GM12878 (cell line): Measurements from ENCODE around the gene SLFN14. TPM values are rescaled to one million over a fixed set of nuclear protein-coding genes. Genes with fewer than 3 reads are reported as not detected.

Experiments used
- ATF2 ChIP-seq: IDR thresholded peaks from 2 replicates; pipeline ENCODE4 v1.6.1; 2012; ENCODE audit warnings: low read length, inconsistent platforms
- ATF7 ChIP-seq: fragments of 450-650 bp; IDR thresholded peaks from 2 replicates; pipeline ENCODE4 v1.6.1; 2016; ENCODE audit warnings: low read depth, mild to moderate bottlenecking
- BCL3 ChIP-seq: IDR thresholded peaks from 2 replicates; pipeline ENCODE4 v1.6.1; 2011; ENCODE audit warnings: borderline replicate concordance, low read depth, mild to moderate bottlenecking, moderate library complexity, low read length; ENCODE audit not compliant: insufficient read depth, poor library complexity, severe bottlenecking
- CEBPZ ChIP-seq: fragments of 150-350 bp; IDR thresholded peaks from 2 replicates; pipeline ENCODE4 v1.6.1; 2016; ENCODE audit warnings: low read depth, low read length
- CHD2 ChIP-seq: IDR thresholded peaks from 2 replicates; pipeline ENCODE4 v1.6.1; 2011; ENCODE audit warnings: low read depth, low read length, improper control_type of control experiment, borderline replicate concordance
- CREB1 ChIP-seq: IDR thresholded peaks from 2 replicates; pipeline ENCODE4 v1.6.1; 2012; ENCODE audit warnings: low read depth, mild to moderate bottlenecking, inconsistent platforms
- EZH2 ChIP-seq: IDR thresholded peaks from 2 replicates; pipeline ENCODE4 v1.6.1; 2012; ENCODE audit warnings: low read depth, mild to moderate bottlenecking, control low read depth, inconsistent platforms, low read length, borderline replicate concordance; ENCODE audit not compliant: control insufficient read depth
- HCFC1 ChIP-seq: fragments of 150-350 bp; IDR thresholded peaks from 2 replicates; pipeline ENCODE4 v1.6.1; 2014; ENCODE audit warnings: low read length
- HDAC2 ChIP-seq: fragments of 200-600 bp; sonication (generic); IDR thresholded peaks from 2 replicates; pipeline ENCODE4 v1.6.1; 2017
- JUNB ChIP-seq: IDR thresholded peaks from 2 replicates; pipeline ENCODE4 v1.6.1; 2016; ENCODE audit warnings: antibody characterized with exemption, mild to moderate bottlenecking
- KLF5 ChIP-seq: fragments of 450-650 bp; IDR thresholded peaks from 2 replicates; pipeline ENCODE4 v1.6.1; 2014; ENCODE audit warnings: mild to moderate bottlenecking; ENCODE audit not compliant: partially characterized antibody
- NBN ChIP-seq: fragments of 450-650 bp; IDR thresholded peaks from 2 replicates; pipeline ENCODE4 v1.6.1; 2016
- NKRF ChIP-seq: fragments of 450-650 bp; conservative IDR thresholded peaks from 2 replicates; pipeline ENCODE4 v1.6.1; 2017; ENCODE audit warnings: mild to moderate bottlenecking, moderate library complexity
- NR2C2 ChIP-seq: IDR thresholded peaks from 2 replicates; pipeline ENCODE4 v1.6.1; 2011; ENCODE audit warnings: borderline replicate concordance, low read depth; ENCODE audit not compliant: control insufficient read depth, insufficient read length
- POLR2AphosphoS5 ChIP-seq: IDR thresholded peaks from 2 replicates; pipeline ENCODE4 v1.6.1; 2011; ENCODE audit warnings: mild to moderate bottlenecking, low read length, inconsistent platforms
- STAT3 ChIP-seq: IDR thresholded peaks from 2 replicates; pipeline ENCODE4 v1.6.1; 2011; ENCODE audit warnings: low read depth, low read length, improper control_type of control experiment
- SUZ12 ChIP-seq: fragments of 200-600 bp; sonication (generic); IDR thresholded peaks from one replicate; pipeline ENCODE4 v1.6.1; 2018; ENCODE audit warnings: antibody characterized with exemption, mild to moderate bottlenecking; ENCODE audit not compliant: unreplicated experiment
- TAF1 ChIP-seq: IDR thresholded peaks from 2 replicates; pipeline ENCODE4 v1.6.1; 2011; ENCODE audit warnings: mild to moderate bottlenecking, low read depth, low read length, borderline replicate concordance
- USF1 ChIP-seq: IDR thresholded peaks from 2 replicates; pipeline ENCODE4 v1.6.1; 2011; ENCODE audit warnings: borderline replicate concordance, low read depth, mild to moderate bottlenecking, moderate library complexity, mixed read lengths, low read length; ENCODE audit not compliant: insufficient read depth; ENCODE audit errors: extremely low read length
- ZNF274 ChIP-seq: IDR thresholded peaks from one replicate; pipeline ENCODE4 v1.8.0; 2011; ENCODE audit not compliant: insufficient read length, insufficient read depth
- ZNF384 ChIP-seq: IDR thresholded peaks from 2 replicates; pipeline ENCODE4 v1.6.1; 2012; ENCODE audit warnings: low read depth, mild to moderate bottlenecking, low read length, improper control_type of control experiment, borderline replicate concordance
- ZSCAN29 ChIP-seq: fragments of 450-650 bp; IDR thresholded peaks from 2 replicates; pipeline ENCODE4 v1.6.1; 2017; ENCODE audit warnings: mild to moderate bottlenecking, moderate library complexity
- polyA plus RNA-seq, 11 experiments: library from polyadenylated mRNA; depleted of rRNA in 4 of 11; unstranded in 6 of 11; stranded (reverse) in 5 of 11; fragments of >200 nt; fragmentation: Nextera tagmentation in 4 of 11; fragmentation: Illumina TruSeq in 1 of 11; extraction: Ambion mirVana in 4 of 11; extraction: Trizol in 1 of 11; gene quantifications; 1 replicate in 1 of 11; 2 replicates in 10 of 11; pipeline versions ENCODE4 v1.2.1 to v1.2.3, GENCODE V29; 2011 to 2016; ENCODE audit warnings: inconsistent platforms in 2 of 11, missing spikeins in 2 of 11, low read depth in 1 of 11
- total RNA-seq, 4 experiments: library from RNA; depleted of rRNA in 3 of 4; stranded (reverse); fragments of >200 nt in 3 of 4; fragmentation: Illumina TruSeq in 1 of 4; extraction: Trizol in 1 of 4; gene quantifications; 2 replicates each; pipeline versions ENCODE4 v1.2.1 to v1.2.3, GENCODE V29; 2013 to 2021

Gene SLFN14
- total and polyA plus RNA-seq, 10 of the 15 experiments (the other 5 are each of a cell fraction or from before 2014, with no cell fraction given), result 0.06 to 0.11 (median 0.06) TPM; not detected in 7

- TF ChIP-seq ATF2 (no peak), NR2C2 (no peak), BCL3 (no peak), ZNF274 (no peak), TAF1 (peak; percentile 83; the same call in 1 of the 2 replicates), JUNB (no peak), USF1 (no peak), ZSCAN29 (no peak), POLR2AphosphoS5 (peak; percentile 91), KLF5 (peak; percentile 72), HCFC1 (peak; percentile 76), NKRF (peak; percentile 73), CHD2 (peak; percentile 17; the same call in 1 of the 2 replicates), ATF7 (peak; percentile 90), HDAC2 (no peak), SUZ12 (no peak), CREB1 (peak; percentile 96), NBN (peak; percentile 92; the same call in 1 of the 2 replicates), EZH2 (no peak), STAT3 (no peak), CEBPZ (no peak), ZNF384 (no peak)
Measured at GRCh38 chr17:35578197-35578928, 17.7 kb upstream of the SLFN14 start, which contains the start of gene PEX12 (continued).
